GM23248 (cell line): ENCODE data around the gene ADIRF.
"Not testable (repeated sequence)": the region's sequence is repeated elsewhere in the genome, so short reads cannot be mapped to it uniquely, and the experiment has no call there.

ENCODE experiments used
- EZH2 ChIP-seq: fragments of 200-600 bp; sonication (generic); IDR thresholded peaks from 2 replicates; pipeline ENCODE4 v1.6.1; 2018; ENCODE audit warnings: antibody characterized with exemption, mild to moderate bottlenecking; ENCODE audit not compliant: insufficient read depth, poor library complexity, severe bottlenecking
- EZH2phosphoT487 ChIP-seq: fragments of 200-600 bp; sonication (generic); IDR thresholded peaks from 2 replicates; pipeline ENCODE4 v1.6.1; 2018; ENCODE audit warnings: antibody characterized with exemption, moderate library complexity, mild to moderate bottlenecking, low read depth; ENCODE audit not compliant: insufficient read depth

GRCh38 chr10:87019504-87019903, 51.2 kb downstream of the ADIRF start:
- not testable (repeated sequence) for TF ChIP-seq EZH2phosphoT487, EZH2
